Astrocyte (in vitro differentiated cells and primary cell): ENCODE measurements around the gene IKZF5. TPM values are rescaled to one million over a fixed set of nuclear protein-coding genes. Genes with fewer than 3 reads are reported as not detected.
A peak's percentile ranks its signal among the peaks of the same experiment; 100 is the strongest.

Experiments used
- DNase-seq: peaks from one replicate; pipeline ENCODE4 v3.0.0-alpha.2; 2010; ENCODE audit warnings: low read depth
- FAIRE-seq: peaks from 2 replicates; lab custom pipeline; 2011; peaks lifted over from hg19 to GRCh38; lab: Jason Lieb, UNC
- H2AFZ ChIP-seq: 2 replicates; pipeline ENCODE4 v1.6.0; 2012; ENCODE audit warnings: low read depth, low read length, inconsistent platforms
- H3K27ac ChIP-seq: 2 replicates; pipeline ENCODE4 v1.5.1; 2011; ENCODE audit warnings: low read depth, low read length, inconsistent platforms
- H3K27me3 ChIP-seq: 2 replicates; pipeline ENCODE4 v1.6.0; 2011; ENCODE audit warnings: low read length, inconsistent platforms; ENCODE audit not compliant: insufficient read depth
- H3K36me3 ChIP-seq: 2 replicates; pipeline ENCODE4 v1.5.1; 2011; ENCODE audit warnings: low read length, inconsistent platforms; ENCODE audit not compliant: insufficient read depth
- H3K4me1 ChIP-seq: 2 replicates; pipeline ENCODE4 v1.5.1; 2011; ENCODE audit warnings: low read length, inconsistent platforms; ENCODE audit not compliant: insufficient read depth
- H3K4me2 ChIP-seq: 2 replicates; pipeline ENCODE4 v1.6.0; 2012; ENCODE audit warnings: low read length, inconsistent platforms
- H3K4me3 ChIP-seq: 2 replicates; pipeline ENCODE4 v1.5.1; 2011; ENCODE audit warnings: low read depth, mild to moderate bottlenecking, low read length, inconsistent platforms; ENCODE audit not compliant: insufficient read depth
- H3K79me2 ChIP-seq: 2 replicates; pipeline ENCODE4 v1.6.0; 2012; ENCODE audit warnings: mild to moderate bottlenecking, low read length, inconsistent platforms; ENCODE audit not compliant: insufficient read depth
- H3K9ac ChIP-seq: 2 replicates; pipeline ENCODE4 v1.6.0; 2012; ENCODE audit warnings: mild to moderate bottlenecking, low read length, inconsistent platforms
- H3K9me3 ChIP-seq: 2 replicates; pipeline ENCODE4 v1.5.1; 2012; ENCODE audit warnings: low read depth, mild to moderate bottlenecking, low read length, inconsistent platforms; ENCODE audit not compliant: insufficient read depth
- H4K20me1 ChIP-seq: 2 replicates; pipeline ENCODE4 v1.6.0; 2012; ENCODE audit warnings: low read length, inconsistent platforms; ENCODE audit not compliant: insufficient read depth
- H3K27ac Mint-ChIP-seq: one replicate; pipeline ENCODE4 v1.8.0; 2021; ENCODE audit warnings: mild to moderate bottlenecking, mixed read lengths; ENCODE audit not compliant: unreplicated experiment
- H3K27me3 Mint-ChIP-seq: one replicate; pipeline ENCODE4 v1.8.0; 2021; ENCODE audit warnings: low read depth, mixed read lengths; ENCODE audit not compliant: unreplicated experiment
- H3K36me3 Mint-ChIP-seq: one replicate; pipeline ENCODE4 v1.8.0; 2021; ENCODE audit warnings: low read depth, mixed read lengths; ENCODE audit not compliant: unreplicated experiment
- H3K4me1 Mint-ChIP-seq: one replicate; pipeline ENCODE4 v1.8.0; 2021; ENCODE audit warnings: low read depth, mixed read lengths; ENCODE audit not compliant: unreplicated experiment
- H3K4me3 Mint-ChIP-seq: one replicate; pipeline ENCODE4 v1.8.0; 2021; ENCODE audit warnings: mild to moderate bottlenecking, moderate library complexity, mixed read lengths; ENCODE audit not compliant: unreplicated experiment
- H3K9me3 Mint-ChIP-seq: one replicate; pipeline ENCODE4 v1.8.0; 2021; ENCODE audit warnings: mild to moderate bottlenecking, mixed read lengths; ENCODE audit not compliant: unreplicated experiment
- CTCF ChIP-seq: IDR thresholded peaks from 2 replicates; pipeline ENCODE4 v1.5.1; 2011; ENCODE audit warnings: low read depth, mild to moderate bottlenecking, inconsistent platforms, low read length, moderate library complexity; ENCODE audit not compliant: insufficient read depth
- EZH2 ChIP-seq: IDR thresholded peaks from 2 replicates; pipeline ENCODE4 v1.6.1; 2012; ENCODE audit warnings: mild to moderate bottlenecking, low read length, inconsistent platforms; ENCODE audit not compliant: insufficient read depth
- total RNA-seq: library from RNA; stranded (reverse); gene quantifications from 2 replicates; pipeline ENCODE4 v1.2.1, GENCODE V29; 2021

The IKZF5 gene
- total RNA-seq, 1 donor from 2014 or later = 10.8 TPM

- H3K27ac Mint-ChIP-seq = no peak overlapping the region
Observed at GRCh38 chr10:122983898-122984297, 24.7 kb downstream of the IKZF5 start.

GRCh38 chr10:122981066-122981464, 27.5 kb downstream of the IKZF5 start:
- Mint-ChIP-seq H3K27ac (peak overlapping the region; percentile 20), H3K27me3 (peaks cover 2% of the 10 kb centered on the region), H3K4me1 (peaks cover 2% of the 10 kb centered on the region), H3K4me3 (peak overlapping the region; percentile 90), H3K9me3 (no peaks in the 10 kb centered on the region), H3K36me3 (no peaks in the 10 kb centered on the region)
- H4K20me1 ChIP-seq = no peaks in the 10 kb centered on the region
- no peak overlapping the region for H3K27ac ChIP-seq
- H3K9ac ChIP-seq = peak overlapping the region; percentile 47
- no peak for FAIRE-seq
- TF ChIP-seq EZH2 (no peak), CTCF (peak; percentile 40)
- peak overlapping the region; percentile 80 for H3K4me3 ChIP-seq
- peak; percentile 35 for DNase-seq
- no peaks in the 10 kb centered on the region for H3K27me3 ChIP-seq
- peak overlapping the region; percentile 91 for H3K4me2 ChIP-seq
- H3K4me1 ChIP-seq = peaks cover 8% of the 10 kb centered on the region
- H3K9me3 ChIP-seq = no peaks in the 10 kb centered on the region
- H3K79me2 ChIP-seq = peaks cover 3% of the 10 kb centered on the region
- no peaks in the 10 kb centered on the region for H3K36me3 ChIP-seq
- peak overlapping the region; percentile 67 for H2AFZ ChIP-seq

More at GRCh38 chr10:122983898-122984297, 24.7 kb downstream of the IKZF5 start:
- Mint-ChIP-seq H3K4me3 (no peak overlapping the region), H3K27me3 (no peaks in the 10 kb centered on the region), H3K36me3 (peaks cover 2% of the 10 kb centered on the region), H3K9me3 (no peaks in the 10 kb centered on the region), H3K4me1 (peaks cover 2% of the 10 kb centered on the region)
- FAIRE-seq (no peak), DNase-seq (no peak)
- peaks cover 3% of the 10 kb centered on the region for H3K79me2 ChIP-seq
- H3K9ac ChIP-seq = no peak overlapping the region
- H3K9me3 ChIP-seq = no peaks in the 10 kb centered on the region
- no peak overlapping the region for H2AFZ ChIP-seq
- TF ChIP-seq EZH2 (no peak), CTCF (no peak)
- peaks cover 8% of the 10 kb centered on the region for H3K4me1 ChIP-seq
- no peaks in the 10 kb centered on the region for H4K20me1 ChIP-seq
- no peaks in the 10 kb centered on the region for H3K27me3 ChIP-seq
- H3K36me3 ChIP-seq = no peaks in the 10 kb centered on the region
- no peak overlapping the region for H3K4me3 ChIP-seq
- H3K27ac ChIP-seq = no peak overlapping the region
- H3K4me2 ChIP-seq = no peak overlapping the region

GRCh38 chr10:122980209-122981065, 28.2 kb downstream of the IKZF5 start, which contains the start of gene PSTK:
Gene PSTK, plus strand, starts transcription at chr10:122980401. Its CDS starts 79 bp downstream, at chr10:122980480.
- FAIRE-seq = no peak
- Histone ChIP-seq H4K20me1 (no peaks in the 10 kb centered on the region), H3K4me2 (peak within 1 kb of the TSS; percentile 91), H3K9me3 (no peaks in the 10 kb centered on the region), H3K9ac (peak within 1 kb of the TSS; percentile 95), H3K4me1 (peaks cover 8% of the 10 kb centered on the region), H2AFZ (peak within 1 kb of the TSS; percentile 100), H3K79me2 (peaks cover 3% of the 10 kb centered on the region), H3K27ac (peak within 1 kb of the TSS; percentile 95), H3K36me3 (no peaks in the 10 kb centered on the region), H3K27me3 (no peaks in the 10 kb centered on the region), H3K4me3 (peak within 1 kb of the TSS; percentile 80)
- Mint-ChIP-seq H3K4me3 (peak within 1 kb of the TSS; percentile 90), H3K4me1 (peaks cover 2% of the 10 kb centered on the region), H3K27me3 (peaks cover 2% of the 10 kb centered on the region), H3K27ac (peak within 1 kb of the TSS; percentile 85), H3K36me3 (no peaks in the 10 kb centered on the region), H3K9me3 (no peaks in the 10 kb centered on the region)
- DNase-seq = peak; percentile 86
- no peak for TF ChIP-seq EZH2
- peak; percentile 66 for TF ChIP-seq CTCF
